ENCODE measurements around the gene SAA4.

Gene SAA4

DNA sequence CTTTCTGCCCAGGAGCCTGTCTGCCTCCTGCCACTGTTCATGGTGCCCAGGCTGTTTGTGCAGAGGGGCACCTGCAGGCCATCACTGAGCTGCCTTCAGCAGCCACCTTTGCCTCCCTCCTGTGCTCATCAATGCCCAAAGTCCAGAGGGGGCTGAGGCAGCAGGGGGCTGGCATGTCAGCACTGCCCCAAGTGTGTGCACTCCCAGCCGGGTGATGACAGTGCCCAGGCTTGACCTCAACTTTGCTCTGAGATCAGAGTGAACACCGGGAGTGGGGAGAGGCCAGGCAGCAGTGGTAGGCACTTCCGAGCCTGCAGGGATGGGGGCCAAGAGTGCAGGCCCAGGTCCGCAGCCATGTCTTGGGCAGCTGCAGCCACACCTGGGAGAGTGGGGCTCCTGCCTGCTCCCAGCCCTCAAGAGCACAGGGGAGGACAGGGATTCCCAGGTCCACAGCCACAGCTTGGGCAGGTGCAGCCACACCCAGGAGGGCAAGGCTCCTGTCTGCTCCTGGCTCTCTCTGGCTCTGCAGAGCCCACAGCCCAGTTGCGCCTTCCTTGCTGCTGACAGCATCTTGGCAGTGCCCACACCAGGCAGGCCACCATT, 15.2 kb downstream of the SAA4 start:
- no peak for TF ChIP-seq GATA3 (IDR thresholded peaks at IDR 0.05; ENCODE audit: low read depth, low read length)
- TF ChIP-seq GATA2 (IDR thresholded peaks at IDR 0.05; ENCODE audit: low read depth, low read length), result no peak

DNA sequence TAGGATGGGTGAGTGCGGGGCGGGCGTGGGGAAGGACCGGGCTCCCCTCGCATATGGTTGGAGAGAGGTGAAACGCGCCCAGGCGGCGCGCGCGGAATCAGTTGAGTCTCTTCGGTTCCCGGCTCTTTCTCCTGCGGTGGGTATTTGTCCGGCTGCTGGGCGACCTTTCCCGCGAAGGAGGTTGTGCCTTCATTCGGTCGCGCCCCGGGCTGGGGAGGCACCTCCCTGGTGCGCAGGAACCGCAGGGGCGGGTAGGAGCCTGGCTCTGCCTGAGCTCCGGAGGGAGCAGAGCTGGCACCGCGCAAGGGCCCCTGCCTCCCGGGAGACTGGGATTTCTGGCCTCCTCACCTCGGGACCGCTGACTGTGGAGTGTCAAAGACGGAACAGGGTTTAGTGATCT, 27.5 kb downstream of the SAA4 start:
- TF ChIP-seq GATA3 (IDR thresholded peaks at IDR 0.05; ENCODE audit: low read depth, low read length), result no peak
- no peak for TF ChIP-seq GATA2 (IDR thresholded peaks at IDR 0.05; ENCODE audit: low read depth, low read length)

- TF ChIP-seq GATA3 (IDR thresholded peaks at IDR 0.05; ENCODE audit: low read depth, low read length) (no peak), GATA2 (IDR thresholded peaks at IDR 0.05; ENCODE audit: low read depth, low read length) (no peak)
Measured at GRCh38 chr11:18204771-18205170, 31.8 kb downstream of the SAA4 start.

- no peak for TF ChIP-seq GATA3 (IDR thresholded peaks at IDR 0.05; ENCODE audit: low read depth, low read length)
- no peak for TF ChIP-seq GATA2 (IDR thresholded peaks at IDR 0.05; ENCODE audit: low read depth, low read length)
Measured at GRCh38 chr11:18204220-18204619, 32.4 kb downstream of the SAA4 start.

DNA sequence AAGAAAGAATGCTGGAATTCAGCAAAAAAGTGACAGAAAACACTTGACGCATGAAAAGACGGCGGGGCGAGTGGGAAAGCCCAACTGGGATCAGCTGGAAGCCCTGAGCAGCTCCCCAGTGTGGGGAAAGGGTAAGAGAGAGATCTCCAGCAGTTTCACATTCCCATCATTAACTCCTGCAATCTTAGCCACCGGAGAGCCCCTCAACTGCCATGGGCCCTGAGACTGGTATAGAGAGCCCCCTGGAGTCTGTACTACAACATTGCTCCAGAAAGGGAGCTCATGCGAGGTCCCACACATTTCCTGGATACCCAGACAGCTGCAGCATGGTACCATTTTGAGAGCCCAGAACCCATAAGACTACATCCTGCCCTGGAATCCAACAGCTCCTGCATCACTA, 32.9 kb downstream of the SAA4 start:
- no peak for TF ChIP-seq GATA2 (IDR thresholded peaks at IDR 0.05; ENCODE audit: low read depth, low read length)
- TF ChIP-seq GATA3 (IDR thresholded peaks at IDR 0.05; ENCODE audit: low read depth, low read length), result no peak

GRCh38 chr11:18196532-18196931, 40.1 kb downstream of the SAA4 start:
- TF ChIP-seq GATA2 (IDR thresholded peaks at IDR 0.05; ENCODE audit: low read depth, low read length) (no peak), GATA3 (IDR thresholded peaks at IDR 0.05; ENCODE audit: low read depth, low read length) (no peak)

DNA sequence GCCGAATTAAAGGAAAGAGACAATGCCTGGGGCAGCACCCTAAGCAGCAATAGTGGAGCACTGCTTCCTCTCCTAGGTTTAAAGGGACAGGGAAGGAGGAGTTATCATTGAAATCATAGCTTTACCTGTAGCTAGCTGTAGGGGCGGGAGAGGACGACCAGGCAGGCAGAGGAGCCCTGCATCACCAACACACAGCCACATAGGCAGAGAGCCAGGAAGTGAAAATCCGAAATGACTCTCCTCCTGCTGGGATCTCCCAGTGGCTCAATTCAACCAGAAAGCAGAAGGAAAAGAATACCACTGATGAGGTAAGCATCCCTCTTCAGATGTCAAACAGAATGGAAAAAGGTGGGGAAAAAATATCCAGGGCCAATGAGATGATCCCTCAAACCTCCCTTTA, 43.6 kb downstream of the SAA4 start:
- no peak for TF ChIP-seq GATA3 (IDR thresholded peaks at IDR 0.05; ENCODE audit: low read depth, low read length)
- TF ChIP-seq GATA2 (IDR thresholded peaks at IDR 0.05; ENCODE audit: low read depth, low read length), result no peak

GRCh38 chr11:18191376-18191775, 45.2 kb downstream of the SAA4 start:
- TF ChIP-seq GATA3 (IDR thresholded peaks at IDR 0.05; ENCODE audit: low read depth, low read length), result no peak
- TF ChIP-seq GATA2 (IDR thresholded peaks at IDR 0.05; ENCODE audit: low read depth, low read length), result no peak

DNA sequence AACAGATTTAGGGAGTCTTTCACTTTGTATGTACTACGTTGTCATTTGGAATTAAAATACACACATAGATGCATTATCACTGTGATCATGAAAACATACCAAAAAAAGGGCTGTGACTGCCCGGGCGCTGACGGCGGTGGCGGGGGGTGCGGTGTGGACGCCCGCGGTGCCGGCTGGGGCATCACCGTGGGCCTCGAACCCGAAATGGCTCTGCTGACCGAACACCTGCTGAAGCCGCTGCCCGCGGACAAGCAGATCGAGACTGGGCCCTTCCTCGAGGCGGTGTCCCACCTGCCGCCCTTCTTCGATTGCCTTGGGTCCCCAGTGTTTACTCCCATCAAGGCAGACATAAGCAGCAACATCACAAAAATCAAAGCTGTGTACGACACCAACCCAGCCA, 47.8 kb downstream of the SAA4 start:
- TF ChIP-seq GATA3 (IDR thresholded peaks at IDR 0.05; ENCODE audit: low read depth, low read length), result no peak
- no peak for TF ChIP-seq GATA2 (IDR thresholded peaks at IDR 0.05; ENCODE audit: low read depth, low read length)
